ENCODE measurements around the gene MAPKAPK2.

DNA sequence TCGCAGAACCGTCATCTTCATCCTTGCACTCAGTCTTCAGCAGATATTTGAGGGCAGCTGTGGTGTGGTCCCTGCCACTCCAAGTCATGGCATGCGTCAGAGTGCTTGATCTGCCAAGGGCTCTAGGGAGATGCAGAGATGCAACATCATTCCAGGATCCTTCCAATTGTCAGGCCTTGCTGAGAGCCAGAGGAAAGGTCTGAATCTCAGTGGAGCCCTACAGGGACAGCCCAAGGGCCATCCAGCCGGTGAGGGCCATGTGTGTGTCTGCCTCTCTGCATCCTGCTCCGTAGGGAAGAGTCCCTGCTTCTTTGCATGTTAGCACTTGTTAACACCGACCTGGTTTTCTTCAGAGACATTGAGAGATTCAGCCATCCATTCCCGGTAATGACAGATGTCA, 17.6 kb downstream of the MAPKAPK2 start:
- TF ChIP-seq CTCF (conservative IDR thresholded peaks at IDR 0.05; ENCODE audit: low read length) (no peak), EZH2phosphoT487 (IDR thresholded peaks at IDR 0.05; ENCODE audit: borderline replicate concordance) (no peak)

Measured in Loucy (cell line).